Endothelial cell of umbilical vein (primary cell): ENCODE measurements around the gene API5. TPM values are rescaled to one million over a fixed set of nuclear protein-coding genes. Genes with fewer than 3 reads are reported as not detected.

ENCODE experiments used
- BruUV-seq: library from RNA; stranded (reverse); fragments of 400-500 nt; replicated peaks from 2 replicates; lab custom pipeline; 2021; lab: Mats Ljungman, UMichigan
- CTCF ChIA-PET: fragments of 300-600, 350-600 bp; sonication (Branson Sonifier 250); formaldehyde crosslinking; loops from one replicate; lab custom pipeline; 2021; ENCODE audit warnings: antibody characterized with exemption, inconsistent platforms; lab: Charles Lee
- POLR2A ChIA-PET: fragments of 300-600, 350-600 bp; sonication (Branson Sonifier 250); formaldehyde crosslinking; loops from one replicate; lab custom pipeline; 2021; ENCODE audit warnings: antibody characterized with exemption, inconsistent platforms; lab: Charles Lee
- DNase-seq: peaks from one replicate; pipeline ENCODE4 v3.0.0-alpha.2; 2011; ENCODE audit warnings: low read depth, low spot score
- FAIRE-seq: peaks from 2 replicates; lab custom pipeline; 2011; peaks lifted over from hg19 to GRCh38; lab: Jason Lieb, UNC
- H2AFZ ChIP-seq: 2 replicates; pipeline ENCODE4 v1.6.0; 2012; ENCODE audit warnings: low read depth, low read length, control low read depth, inconsistent platforms
- H3K27ac ChIP-seq: 2 replicates; pipeline ENCODE4 v1.5.1; 2011; ENCODE audit warnings: low read depth, mild to moderate bottlenecking, control low read depth, low read length, moderate library complexity; ENCODE audit not compliant: insufficient read depth
- H3K27me3 ChIP-seq, 2 experiments: 2 replicates each; pipeline versions ENCODE4 v1.6.0 to v1.6.1; 2011; ENCODE audit warnings: low read length in 2 of 2, mixed read lengths in 1 of 2; ENCODE audit not compliant: control insufficient read depth in 2 of 2, insufficient read depth in 2 of 2
- H3K36me3 ChIP-seq, 2 experiments: 2 replicates in 1 of 2; 3 replicates in 1 of 2; pipeline ENCODE4 v1.5.1; 2011; ENCODE audit warnings: low read length in 2 of 2, mild to moderate bottlenecking in 1 of 2, moderate library complexity in 1 of 2; ENCODE audit not compliant: control insufficient read depth in 2 of 2, insufficient read depth in 2 of 2; ENCODE audit errors: extremely low read depth in 1 of 2
- H3K4me1 ChIP-seq: 3 replicates; pipeline ENCODE4 v1.5.1; 2011; ENCODE audit warnings: mild to moderate bottlenecking, low read length; ENCODE audit not compliant: control insufficient read depth, insufficient read depth; ENCODE audit errors: extremely low read depth
- H3K4me2 ChIP-seq: 2 replicates; pipeline ENCODE4 v1.6.1; 2011; ENCODE audit warnings: low read length, control low read depth, mixed read lengths; ENCODE audit not compliant: insufficient read depth
- H3K4me3 ChIP-seq, 3 experiments: fragments of 200-600 bp in 1 of 3; sonication (generic), shearing (Covaris generic) in 1 of 3; replicated peaks in 1 of 3; 2 replicates each; pipeline ENCODE4 v1.5.1; 2011 to 2016; ENCODE audit warnings: control low read depth in 3 of 3, low read length in 3 of 3, mild to moderate bottlenecking in 2 of 3, inconsistent platforms in 1 of 3, low read depth in 1 of 3, moderate library complexity in 1 of 3; ENCODE audit not compliant: insufficient read depth in 1 of 3
- H3K79me2 ChIP-seq: 2 replicates; pipeline ENCODE4 v1.6.0; 2012; ENCODE audit warnings: low read length, inconsistent platforms; ENCODE audit not compliant: control insufficient read depth, insufficient read depth
- H3K9ac ChIP-seq: replicated peaks from 2 replicates; pipeline ENCODE3; 2011; ENCODE audit warnings: low read length, control low read depth; ENCODE audit not compliant: insufficient read depth; ENCODE audit errors: extremely low read depth
- H3K9me1 ChIP-seq: replicated peaks from 3 replicates; pipeline ENCODE4 v1.6.0; 2011; ENCODE audit warnings: mild to moderate bottlenecking, low read length; ENCODE audit not compliant: control insufficient read depth, insufficient read depth; ENCODE audit errors: extremely low read depth
- H3K9me3 ChIP-seq: replicated peaks from 2 replicates; pipeline ENCODE4 v1.5.1; 2012; ENCODE audit warnings: low read length, inconsistent platforms; ENCODE audit not compliant: control insufficient read depth, insufficient read depth
- H4K20me1 ChIP-seq: replicated peaks from 2 replicates; pipeline ENCODE3; 2011; ENCODE audit warnings: mild to moderate bottlenecking, low read length; ENCODE audit not compliant: control insufficient read depth, insufficient read depth; ENCODE audit errors: extremely low read depth
- EZH2 ChIP-seq: IDR thresholded peaks from 2 replicates; pipeline ENCODE4 v1.6.1; 2012; ENCODE audit warnings: borderline replicate concordance, low read depth, mild to moderate bottlenecking, moderate library complexity, low read length, inconsistent platforms; ENCODE audit not compliant: severe bottlenecking
- FOS ChIP-seq: IDR thresholded peaks from 2 replicates; pipeline ENCODE4 v1.6.1; 2011; ENCODE audit warnings: mild to moderate bottlenecking, low read length, moderate library complexity, borderline replicate concordance; ENCODE audit not compliant: insufficient read depth
- GATA2 ChIP-seq: IDR thresholded peaks from 2 replicates; pipeline ENCODE4 v1.7.0; 2011; ENCODE audit warnings: low read depth, mild to moderate bottlenecking, moderate library complexity, mixed read lengths, low read length; ENCODE audit not compliant: insufficient read length, insufficient read depth
- JUN ChIP-seq: IDR thresholded peaks from 2 replicates; pipeline ENCODE4 v1.6.1; 2011; ENCODE audit warnings: borderline replicate concordance, low read depth; ENCODE audit not compliant: insufficient read length, insufficient read depth
- MYC ChIP-seq: IDR thresholded peaks from one replicate; pipeline ENCODE4 v1.6.1; 2011; ENCODE audit warnings: mild to moderate bottlenecking, low read depth, low read length
- POLR2A ChIP-seq: IDR thresholded peaks from 2 replicates; pipeline ENCODE4 v1.6.1; 2012; ENCODE audit warnings: low read depth, mild to moderate bottlenecking, control low read depth, low read length
- POLR2AphosphoS5 ChIP-seq: IDR thresholded peaks from 2 replicates; pipeline ENCODE4 v1.6.1; 2012; ENCODE audit warnings: low read depth, mild to moderate bottlenecking, control low read depth, low read length, moderate library complexity; ENCODE audit not compliant: insufficient read depth
- dilution Hi-C: fragments of 300-500 bp; cut with MboI; formaldehyde crosslinking; loops from one replicate; pipeline ENCODE4 v1.15.0; 2019; ENCODE audit warnings: low sequenced_read_pairs; ENCODE audit not compliant: extremely low pct_ligation_motif_present
- intact Hi-C: fragments of 100-400 bp; cut with micrococcal nuclease; formaldehyde crosslinking; loops from one replicate; pipeline ENCODE4 v1.10.0; 2022
- polyA plus RNA-seq, 4 experiments: library from polyadenylated mRNA; depleted of rRNA in 3 of 4; stranded (reverse) in 3 of 4; unstranded in 1 of 4; fragments of >200 nt; gene quantifications; 2 replicates each; pipeline versions ENCODE4 v1.2.1 to v1.2.3, GENCODE V29; 2011 to 2012; ENCODE audit warnings: missing spikeins in 1 of 4
- total RNA-seq: library from RNA; stranded (reverse); gene quantifications from 2 replicates; pipeline ENCODE4 v1.2.3, GENCODE V29; 2021
- TF ChIP-seq, protein P1 (sequence below): IDR thresholded peaks from 2 replicates; pipeline ENCODE4 v1.6.1; 2011; ENCODE audit not compliant: insufficient read depth, insufficient read length
- TF ChIP-seq, protein P2 (sequence below), 2 donors: IDR thresholded peaks; 1 replicate in 1 of 2; 2 replicates in 1 of 2; pipeline ENCODE4 v1.5.1; 2011; ENCODE audit warnings: low read length in 2 of 2, mild to moderate bottlenecking in 2 of 2, moderate library complexity in 2 of 2, control low read depth in 1 of 2, inconsistent platforms in 1 of 2, low read depth in 1 of 2; ENCODE audit not compliant: insufficient read depth in 1 of 2; ENCODE audit errors: extremely low read depth in 1 of 2

Gene API5
- total and polyA plus RNA-seq, 2 donors (not counting 3 experiments of a cell fraction or from before 2014, with no cell fraction given) = 26.5 to 103 TPM

DNA sequence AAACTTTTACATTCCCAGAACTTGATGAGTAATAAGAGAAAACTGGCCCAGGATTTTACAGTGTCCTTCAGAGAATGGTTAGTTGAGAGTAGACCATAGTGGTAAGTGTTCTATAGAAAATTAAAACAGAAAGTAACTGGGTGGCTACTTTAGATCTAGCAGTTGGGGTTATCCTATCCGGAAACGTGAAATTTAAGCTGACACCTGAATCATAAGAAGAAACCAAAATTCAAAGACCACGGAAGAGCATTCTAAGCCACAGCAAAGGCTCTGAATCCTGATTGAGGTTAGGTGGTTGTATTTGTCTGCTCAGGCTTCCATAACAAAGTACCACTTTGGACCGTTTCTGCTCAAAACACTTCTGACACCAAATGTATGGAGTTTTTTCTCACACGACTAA lies 80.9 kb downstream of the API5 start:
- Histone ChIP-seq H3K27me3 (no peaks in the 10 kb centered on the region), H3K4me1 (no peaks in the 10 kb centered on the region), H2AFZ (no peak overlapping the region), H3K9ac (no peak overlapping the region), H3K79me2 (no peaks in the 10 kb centered on the region), H3K4me3 (no peak overlapping the region), H4K20me1 (no peaks in the 10 kb centered on the region), H3K9me3 (no peaks in the 10 kb centered on the region), H3K36me3 (peaks cover 9 to 11% of the 10 kb centered on the region in 2 experiments), H3K27ac (no peak overlapping the region), H3K4me2 (no peak overlapping the region), H3K9me1 (no peaks in the 10 kb centered on the region)
- dilution Hi-C loops = no loop called here
- ChIA-PET CTCF (interaction anchor here (1.2 kb wide), 1 partner anchor 26 kb away, joined by 5 read pairs; no protein-coding TSS in a partner anchor), POLR2A (no interaction called here)
- no TSS peak for BruUV-seq
- no peak for FAIRE-seq
- intact Hi-C loops = no loop called here
- TF ChIP-seq POLR2AphosphoS5 (no peak), POLR2A (no peak), FOS (no peak), EZH2 (no peak), GATA2 (no peak), JUN (no peak), MYC (no peak)
- TF ChIP-seq, protein P1, sequence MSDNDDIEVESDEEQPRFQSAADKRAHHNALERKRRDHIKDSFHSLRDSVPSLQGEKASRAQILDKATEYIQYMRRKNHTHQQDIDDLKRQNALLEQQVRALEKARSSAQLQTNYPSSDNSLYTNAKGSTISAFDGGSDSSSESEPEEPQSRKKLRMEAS = no peak
- TF ChIP-seq, protein P2, sequence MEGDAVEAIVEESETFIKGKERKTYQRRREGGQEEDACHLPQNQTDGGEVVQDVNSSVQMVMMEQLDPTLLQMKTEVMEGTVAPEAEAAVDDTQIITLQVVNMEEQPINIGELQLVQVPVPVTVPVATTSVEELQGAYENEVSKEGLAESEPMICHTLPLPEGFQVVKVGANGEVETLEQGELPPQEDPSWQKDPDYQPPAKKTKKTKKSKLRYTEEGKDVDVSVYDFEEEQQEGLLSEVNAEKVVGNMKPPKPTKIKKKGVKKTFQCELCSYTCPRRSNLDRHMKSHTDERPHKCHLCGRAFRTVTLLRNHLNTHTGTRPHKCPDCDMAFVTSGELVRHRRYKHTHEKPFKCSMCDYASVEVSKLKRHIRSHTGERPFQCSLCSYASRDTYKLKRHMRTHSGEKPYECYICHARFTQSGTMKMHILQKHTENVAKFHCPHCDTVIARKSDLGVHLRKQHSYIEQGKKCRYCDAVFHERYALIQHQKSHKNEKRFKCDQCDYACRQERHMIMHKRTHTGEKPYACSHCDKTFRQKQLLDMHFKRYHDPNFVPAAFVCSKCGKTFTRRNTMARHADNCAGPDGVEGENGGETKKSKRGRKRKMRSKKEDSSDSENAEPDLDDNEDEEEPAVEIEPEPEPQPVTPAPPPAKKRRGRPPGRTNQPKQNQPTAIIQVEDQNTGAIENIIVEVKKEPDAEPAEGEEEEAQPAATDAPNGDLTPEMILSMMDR (IDR thresholded peaks at IDR 0.05; ENCODE audit: extremely low read depth in 1 of 2, insufficient read depth in 1 of 2, low read depth in 1 of 2, low read length in 2 of 2) = no peak
- DNase-seq = no peak
